ENCODE data around the gene AHCYL2.

DNA sequence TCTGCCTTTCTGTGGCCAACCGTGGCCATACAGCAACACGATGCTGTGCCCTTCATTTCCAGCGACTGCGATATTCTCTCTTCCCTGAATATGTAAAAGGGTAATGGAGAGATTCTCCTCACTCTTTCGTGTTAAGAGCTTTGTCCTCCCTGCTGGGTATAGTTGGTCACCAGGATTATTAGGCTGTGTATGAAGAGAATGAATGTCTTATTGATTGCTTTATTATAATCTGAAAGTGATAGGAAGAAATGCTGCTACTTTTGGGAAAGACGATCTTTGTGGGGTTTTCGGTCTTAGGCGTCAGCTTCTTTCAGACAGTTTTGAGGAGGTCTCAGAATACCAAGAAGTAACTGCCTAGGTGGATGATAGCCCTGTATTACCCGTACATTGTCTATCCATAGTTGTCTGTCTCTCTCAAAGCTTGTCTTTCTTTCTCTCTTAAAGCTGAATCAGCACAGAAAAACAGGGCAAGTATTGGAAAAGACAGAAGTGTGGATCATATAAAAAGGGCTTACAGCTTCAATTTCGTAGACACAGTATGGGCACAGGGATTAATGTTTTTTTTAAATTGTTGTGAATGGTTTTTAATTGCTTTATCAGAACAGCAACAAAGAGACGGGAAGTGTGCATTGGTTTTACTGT, 1.2 kb downstream of the AHCYL2 start:
- no peak for TF ChIP-seq EZH2phosphoT487 (IDR thresholded peaks at IDR 0.05; ENCODE audit: borderline replicate concordance, low read length)
- TF ChIP-seq, protein P1, sequence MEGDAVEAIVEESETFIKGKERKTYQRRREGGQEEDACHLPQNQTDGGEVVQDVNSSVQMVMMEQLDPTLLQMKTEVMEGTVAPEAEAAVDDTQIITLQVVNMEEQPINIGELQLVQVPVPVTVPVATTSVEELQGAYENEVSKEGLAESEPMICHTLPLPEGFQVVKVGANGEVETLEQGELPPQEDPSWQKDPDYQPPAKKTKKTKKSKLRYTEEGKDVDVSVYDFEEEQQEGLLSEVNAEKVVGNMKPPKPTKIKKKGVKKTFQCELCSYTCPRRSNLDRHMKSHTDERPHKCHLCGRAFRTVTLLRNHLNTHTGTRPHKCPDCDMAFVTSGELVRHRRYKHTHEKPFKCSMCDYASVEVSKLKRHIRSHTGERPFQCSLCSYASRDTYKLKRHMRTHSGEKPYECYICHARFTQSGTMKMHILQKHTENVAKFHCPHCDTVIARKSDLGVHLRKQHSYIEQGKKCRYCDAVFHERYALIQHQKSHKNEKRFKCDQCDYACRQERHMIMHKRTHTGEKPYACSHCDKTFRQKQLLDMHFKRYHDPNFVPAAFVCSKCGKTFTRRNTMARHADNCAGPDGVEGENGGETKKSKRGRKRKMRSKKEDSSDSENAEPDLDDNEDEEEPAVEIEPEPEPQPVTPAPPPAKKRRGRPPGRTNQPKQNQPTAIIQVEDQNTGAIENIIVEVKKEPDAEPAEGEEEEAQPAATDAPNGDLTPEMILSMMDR (IDR thresholded peaks at IDR 0.05; ENCODE audit: low read depth, low read length, poor library complexity, severe bottlenecking): no peak
